ENCODE data around the gene YIPF1. TPM values are rescaled to one million over a fixed set of nuclear protein-coding genes. Genes with fewer than 3 reads are reported as not detected.

YIPF1 gene
- total RNA-seq, 1 donor from 2014 or later, result 37.3 TPM

DNA sequence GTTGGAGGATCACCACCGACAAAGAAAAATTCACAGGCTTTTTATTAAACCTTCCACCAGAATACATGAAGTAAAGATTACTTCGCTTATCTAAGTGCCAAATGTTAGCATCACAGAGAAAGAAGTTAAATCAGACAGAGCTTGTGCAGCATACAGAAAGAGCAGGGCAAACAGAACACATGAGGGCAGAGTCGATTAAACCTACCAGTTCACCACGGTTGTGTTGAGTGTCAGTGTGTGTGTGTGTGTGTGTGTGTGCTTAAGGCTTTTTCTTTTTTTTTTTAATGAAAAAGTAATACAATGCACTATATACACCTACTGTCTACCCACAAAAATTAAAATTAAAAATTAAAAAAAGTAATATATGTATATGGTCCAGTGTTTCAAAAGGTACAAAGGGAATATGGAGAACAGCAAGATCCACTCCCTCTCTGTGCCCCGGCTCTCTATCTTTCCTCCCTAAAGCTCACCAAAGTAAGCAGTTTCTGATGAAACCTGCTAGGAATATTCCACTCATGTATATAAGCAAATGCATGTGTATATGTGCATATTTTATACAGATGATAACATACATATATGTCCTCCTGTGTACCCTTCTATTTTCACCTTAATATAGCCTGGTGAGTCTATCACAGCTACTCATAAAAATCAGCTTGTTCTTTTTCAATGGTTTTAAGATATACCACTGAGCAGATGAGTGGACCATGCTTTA, 17.7 kb downstream of the YIPF1 start:
- Mint-ChIP-seq H3K27ac (no peak overlapping the region), H3K4me3 (ENCODE audit: low read depth) (no peak overlapping the region), H3K9me3 (ENCODE audit: low read depth) (no peaks in the 10 kb centered on the region), H3K4me1 (ENCODE audit: low read depth) (no peaks in the 10 kb centered on the region), H3K36me3 (ENCODE audit: insufficient read depth) (peaks cover 16% of the 10 kb centered on the region), H3K27me3 (no peaks in the 10 kb centered on the region)
- DNase-seq (ENCODE audit: low spot score, unreplicated experiment), result no peak
- TF ChIP-seq, protein P1, sequence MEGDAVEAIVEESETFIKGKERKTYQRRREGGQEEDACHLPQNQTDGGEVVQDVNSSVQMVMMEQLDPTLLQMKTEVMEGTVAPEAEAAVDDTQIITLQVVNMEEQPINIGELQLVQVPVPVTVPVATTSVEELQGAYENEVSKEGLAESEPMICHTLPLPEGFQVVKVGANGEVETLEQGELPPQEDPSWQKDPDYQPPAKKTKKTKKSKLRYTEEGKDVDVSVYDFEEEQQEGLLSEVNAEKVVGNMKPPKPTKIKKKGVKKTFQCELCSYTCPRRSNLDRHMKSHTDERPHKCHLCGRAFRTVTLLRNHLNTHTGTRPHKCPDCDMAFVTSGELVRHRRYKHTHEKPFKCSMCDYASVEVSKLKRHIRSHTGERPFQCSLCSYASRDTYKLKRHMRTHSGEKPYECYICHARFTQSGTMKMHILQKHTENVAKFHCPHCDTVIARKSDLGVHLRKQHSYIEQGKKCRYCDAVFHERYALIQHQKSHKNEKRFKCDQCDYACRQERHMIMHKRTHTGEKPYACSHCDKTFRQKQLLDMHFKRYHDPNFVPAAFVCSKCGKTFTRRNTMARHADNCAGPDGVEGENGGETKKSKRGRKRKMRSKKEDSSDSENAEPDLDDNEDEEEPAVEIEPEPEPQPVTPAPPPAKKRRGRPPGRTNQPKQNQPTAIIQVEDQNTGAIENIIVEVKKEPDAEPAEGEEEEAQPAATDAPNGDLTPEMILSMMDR (IDR thresholded peaks at IDR 0.05; ENCODE audit: unreplicated experiment), result no peak

DNA sequence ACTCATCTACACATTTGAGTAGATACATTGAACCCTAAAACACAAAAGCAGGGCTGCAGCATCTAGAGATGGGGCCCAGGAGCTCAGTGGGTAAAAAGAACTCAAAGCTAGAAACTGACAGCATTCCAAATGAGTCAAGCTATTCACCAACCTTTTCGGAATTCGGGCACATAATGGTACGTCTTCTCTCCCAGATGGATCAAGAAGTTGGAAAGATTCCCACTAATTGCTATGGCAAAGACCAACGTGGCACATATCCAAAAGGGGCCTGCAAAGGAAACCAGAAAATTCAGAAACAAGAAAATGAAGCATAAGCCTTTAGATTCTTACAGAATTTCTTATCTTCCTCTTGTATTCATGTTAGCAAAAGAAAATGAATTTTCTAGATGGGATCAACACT, 18.4 kb downstream of the YIPF1 start:
- no peak overlapping the region for H3K27ac Mint-ChIP-seq
- TF ChIP-seq, protein P1 (IDR thresholded peaks at IDR 0.05; ENCODE audit: unreplicated experiment), result no peak
- H3K36me3 Mint-ChIP-seq (ENCODE audit: insufficient read depth), result peaks cover 20% of the 10 kb centered on the region
- no peak for DNase-seq (ENCODE audit: low spot score, unreplicated experiment)
- H3K4me3 Mint-ChIP-seq (ENCODE audit: low read depth), result no peak overlapping the region
- H3K9me3 Mint-ChIP-seq (ENCODE audit: low read depth), result no peaks in the 10 kb centered on the region
- H3K27me3 Mint-ChIP-seq, result no peaks in the 10 kb centered on the region
- no peaks in the 10 kb centered on the region for H3K4me1 Mint-ChIP-seq (ENCODE audit: low read depth)

DNA sequence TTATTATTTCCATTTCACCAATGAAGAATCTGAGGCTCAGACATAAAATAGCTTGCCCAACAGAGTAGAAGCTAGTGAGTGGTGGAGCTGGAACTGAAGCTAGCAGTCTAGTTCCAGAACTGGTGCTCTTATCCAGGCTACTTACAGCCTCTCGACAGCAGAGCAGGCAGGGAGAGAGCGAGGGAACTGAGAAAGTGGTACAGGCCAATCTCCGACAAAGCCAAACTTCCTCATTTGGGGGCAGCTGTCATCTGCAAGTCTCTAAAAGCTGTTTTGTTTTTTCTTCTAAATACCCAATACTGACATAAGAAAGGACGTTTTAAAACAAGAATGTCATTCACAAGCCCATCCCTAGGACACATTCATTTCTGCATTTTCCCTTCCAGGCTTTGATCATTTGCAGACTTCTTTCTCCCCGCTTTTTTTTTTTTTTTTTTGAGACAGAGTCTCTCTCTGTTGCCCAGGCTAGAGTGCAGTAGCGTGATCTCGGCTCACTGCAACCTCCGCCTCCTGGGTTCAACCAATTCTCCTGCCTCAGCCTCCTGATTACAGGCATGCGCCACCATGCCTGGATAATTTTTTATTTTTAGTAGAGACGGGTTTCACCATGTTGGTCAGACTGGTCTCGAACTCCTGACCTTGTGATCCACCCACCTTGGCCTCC, 20.0 kb downstream of the YIPF1 start:
- H3K36me3 Mint-ChIP-seq (ENCODE audit: insufficient read depth), result peaks cover 13% of the 10 kb centered on the region
- H3K27me3 Mint-ChIP-seq, result no peaks in the 10 kb centered on the region
- H3K9me3 Mint-ChIP-seq (ENCODE audit: low read depth), result no peaks in the 10 kb centered on the region
- TF ChIP-seq, protein P1 (IDR thresholded peaks at IDR 0.05; ENCODE audit: unreplicated experiment), result no peak
- DNase-seq (ENCODE audit: low spot score, unreplicated experiment), result no peak
- H3K4me1 Mint-ChIP-seq (ENCODE audit: low read depth), result no peaks in the 10 kb centered on the region
- no peak overlapping the region for H3K27ac Mint-ChIP-seq
- H3K4me3 Mint-ChIP-seq (ENCODE audit: low read depth), result no peak overlapping the region

DNA sequence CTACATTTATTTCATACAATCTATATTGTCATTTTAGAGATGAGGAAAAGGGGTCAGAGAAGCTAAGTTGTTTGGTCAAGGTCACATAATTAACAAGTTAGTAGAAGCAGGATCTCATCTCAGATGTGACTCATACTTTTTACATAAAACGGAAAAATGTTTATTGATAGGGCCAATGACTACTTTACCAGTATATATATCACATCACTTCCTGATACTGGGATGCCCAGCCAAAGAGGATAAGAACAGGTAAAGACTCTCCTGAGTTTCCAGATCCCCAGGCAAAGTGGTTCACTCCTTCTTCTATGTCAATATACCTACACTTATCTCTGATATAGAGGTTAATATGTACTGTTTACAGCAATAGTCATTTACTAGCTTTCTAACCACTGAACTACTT, 21.0 kb downstream of the YIPF1 start:
- Mint-ChIP-seq H3K4me3 (ENCODE audit: low read depth) (no peak overlapping the region), H3K27me3 (no peaks in the 10 kb centered on the region), H3K36me3 (ENCODE audit: insufficient read depth) (peaks cover 13% of the 10 kb centered on the region), H3K27ac (no peak overlapping the region), H3K9me3 (ENCODE audit: low read depth) (no peaks in the 10 kb centered on the region), H3K4me1 (ENCODE audit: low read depth) (no peaks in the 10 kb centered on the region)
- TF ChIP-seq, protein P1 (IDR thresholded peaks at IDR 0.05; ENCODE audit: unreplicated experiment), result no peak
- no peak for DNase-seq (ENCODE audit: low spot score, unreplicated experiment)

DNA sequence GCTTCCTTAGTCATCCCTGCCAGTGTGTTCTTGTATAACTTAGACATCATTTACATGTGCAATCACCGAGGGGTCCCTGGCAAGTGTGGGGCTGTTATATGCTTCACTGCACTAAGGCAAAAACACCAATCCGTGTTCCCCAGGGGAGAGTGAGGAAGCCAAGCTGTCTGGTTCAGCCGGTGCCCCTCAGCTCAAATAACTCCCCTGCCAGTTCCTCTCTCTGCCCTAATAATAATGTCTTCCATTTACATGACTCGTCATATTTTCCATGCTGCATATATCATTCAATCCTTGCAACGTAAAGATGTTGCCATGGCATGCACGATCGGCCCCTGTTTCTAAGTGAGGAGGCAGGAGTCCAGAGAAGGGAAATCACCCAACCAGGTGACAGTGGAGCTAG, 27.1 kb downstream of the YIPF1 start:
- no peak for DNase-seq (ENCODE audit: low spot score, unreplicated experiment)
- H3K36me3 Mint-ChIP-seq (ENCODE audit: insufficient read depth), result peaks cover 12% of the 10 kb centered on the region
- H3K4me3 Mint-ChIP-seq (ENCODE audit: low read depth), result no peak overlapping the region
- TF ChIP-seq, protein P1 (IDR thresholded peaks at IDR 0.05; ENCODE audit: unreplicated experiment), result no peak
- no peak overlapping the region for H3K27ac Mint-ChIP-seq
- no peaks in the 10 kb centered on the region for H3K9me3 Mint-ChIP-seq (ENCODE audit: low read depth)
- H3K27me3 Mint-ChIP-seq, result no peaks in the 10 kb centered on the region
- peaks cover 1% of the 10 kb centered on the region for H3K4me1 Mint-ChIP-seq (ENCODE audit: low read depth)
